ENCODE data around the gene ATP6V0C. TPM values are rescaled to one million over a fixed set of nuclear protein-coding genes. Genes with fewer than 3 reads are reported as not detected.

The ATP6V0C gene
- total and polyA plus RNA-seq, 2 of the 13 experiments (the other 11 are each of a cell fraction or from before 2014, with no cell fraction given), result 10.4 to 20.1 TPM

GRCh38 chr16:2500918-2501750 is 12.6 kb upstream of the ATP6V0C start (continued):
- TF ChIP-seq, protein P1, sequence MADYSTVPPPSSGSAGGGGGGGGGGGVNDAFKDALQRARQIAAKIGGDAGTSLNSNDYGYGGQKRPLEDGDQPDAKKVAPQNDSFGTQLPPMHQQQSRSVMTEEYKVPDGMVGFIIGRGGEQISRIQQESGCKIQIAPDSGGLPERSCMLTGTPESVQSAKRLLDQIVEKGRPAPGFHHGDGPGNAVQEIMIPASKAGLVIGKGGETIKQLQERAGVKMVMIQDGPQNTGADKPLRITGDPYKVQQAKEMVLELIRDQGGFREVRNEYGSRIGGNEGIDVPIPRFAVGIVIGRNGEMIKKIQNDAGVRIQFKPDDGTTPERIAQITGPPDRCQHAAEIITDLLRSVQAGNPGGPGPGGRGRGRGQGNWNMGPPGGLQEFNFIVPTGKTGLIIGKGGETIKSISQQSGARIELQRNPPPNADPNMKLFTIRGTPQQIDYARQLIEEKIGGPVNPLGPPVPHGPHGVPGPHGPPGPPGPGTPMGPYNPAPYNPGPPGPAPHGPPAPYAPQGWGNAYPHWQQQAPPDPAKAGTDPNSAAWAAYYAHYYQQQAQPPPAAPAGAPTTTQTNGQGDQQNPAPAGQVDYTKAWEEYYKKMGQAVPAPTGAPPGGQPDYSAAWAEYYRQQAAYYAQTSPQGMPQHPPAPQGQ (CRISPR knock-in tag; IDR thresholded peaks at IDR 0.05; ENCODE audit: borderline replicate concordance), result no peak
- no peak for TF ChIP-seq ZFYVE20 (CRISPR knock-in tag; IDR thresholded peaks at IDR 0.05; ENCODE audit: borderline replicate concordance, low read depth)
- TF ChIP-seq ZFP1 (CRISPR knock-in tag; IDR thresholded peaks at IDR 0.05), result no peak
- TF ChIP-seq ZNF841 (CRISPR knock-in tag; IDR thresholded peaks at IDR 0.05; ENCODE audit: borderline replicate concordance), result no peak
- TF ChIP-seq MED8 (CRISPR knock-in tag; IDR thresholded peaks at IDR 0.05; ENCODE audit: insufficient replicate concordance), result no peak
- no peak for TF ChIP-seq MXD1 (CRISPR knock-in tag; IDR thresholded peaks at IDR 0.05)
- no peak for TF ChIP-seq ZNF639 (CRISPR knock-in tag; conservative IDR thresholded peaks at IDR 0.05)
- TF ChIP-seq TSC22D2 (CRISPR knock-in tag; IDR thresholded peaks at IDR 0.05; ENCODE audit: borderline replicate concordance), result no peak
- TF ChIP-seq JUND (CRISPR knock-in tag; IDR thresholded peaks at IDR 0.05), result no peak
- TF ChIP-seq ZNF720 (CRISPR knock-in tag; IDR thresholded peaks at IDR 0.05), result no peak
- no peak for TF ChIP-seq ZNF335 (CRISPR knock-in tag; IDR thresholded peaks at IDR 0.05)
- TF ChIP-seq TAF1 (CRISPR knock-in tag; IDR thresholded peaks at IDR 0.05), result no peak
- 0 out of 2 replicates have a peak, but pooled peaks have one; percentile 16 for TF ChIP-seq PAXIP1 (CRISPR knock-in tag; conservative IDR thresholded peaks at IDR 0.05)
- peak; percentile 41; the same call in 1 of the 2 replicates for TF ChIP-seq ZNF350 (CRISPR knock-in tag; IDR thresholded peaks at IDR 0.05; ENCODE audit: borderline replicate concordance, low read depth)
- TF ChIP-seq KLF13 (CRISPR knock-in tag; IDR thresholded peaks at IDR 0.05), result no peak
- TF ChIP-seq RFXAP (CRISPR knock-in tag; IDR thresholded peaks at IDR 0.05; ENCODE audit: borderline replicate concordance), result no peak; the same call in 1 of the 2 replicates
- no peak for TF ChIP-seq TFE3 (CRISPR knock-in tag; IDR thresholded peaks at IDR 0.05)
- no peak for TF ChIP-seq NFYB (CRISPR knock-in tag; IDR thresholded peaks at IDR 0.05)
- no peak for TF ChIP-seq ZNF317 (CRISPR knock-in tag; IDR thresholded peaks at IDR 0.05)
- no peak for TF ChIP-seq SYNCRIP (IDR thresholded peaks at IDR 0.05; ENCODE audit: insufficient read depth, low read depth, low read length)
- TF ChIP-seq FLYWCH1 (CRISPR knock-in tag; IDR thresholded peaks at IDR 0.05), result no peak
